Panc1 (cell line): Measurements from ENCODE around the gene HMCN2. TPM values are rescaled to one million over a fixed set of nuclear protein-coding genes. Genes with fewer than 3 reads are reported as not detected.

Experiments used
- ATAC-seq: fragments of 200-7000 bp; cut with Tn5 transposase; 2 replicates; pipeline ENCODE4 v1.9.1; 2020; ENCODE audit warnings: mild to moderate bottlenecking, moderate library complexity
- BruUV-seq: library from RNA; stranded (reverse); fragments of 400-500 nt; replicated peaks from 2 replicates; lab custom pipeline; 2021; lab: Mats Ljungman, UMichigan
- CTCF ChIA-PET: fragments of 300-600 bp; sonication (Branson Sonifier 250); formaldehyde crosslinking; loops from one replicate; lab custom pipeline; 2022; ENCODE audit warnings: antibody characterized with exemption; lab: Charles Lee
- POLR2A ChIA-PET: fragments of 300-600 bp; sonication (Branson Sonifier 250); formaldehyde crosslinking; loops from one replicate; lab custom pipeline; 2022; ENCODE audit warnings: antibody characterized with exemption; lab: Charles Lee
- DNase-seq: peaks from one replicate; pipeline ENCODE4 v3.0.0-alpha.2; 2010; ENCODE audit warnings: low read depth, low spot score
- H3K27ac ChIP-seq: 2 replicates; pipeline ENCODE4 v1.5.1; 2011; ENCODE audit warnings: mild to moderate bottlenecking, low read length, inconsistent platforms
- H3K27me3 ChIP-seq: fragments of 200-500 bp; sonication (Bioruptor generic); 2 replicates; pipeline ENCODE4 v1.6.0; 2014; ENCODE audit warnings: low read length, inconsistent platforms; ENCODE audit not compliant: control insufficient read depth, insufficient read depth
- H3K36me3 ChIP-seq: fragments of 200-500 bp; sonication (Bioruptor generic); 2 replicates; pipeline ENCODE4 v1.5.1; 2014; ENCODE audit warnings: inconsistent platforms, mild to moderate bottlenecking, low read length, moderate library complexity; ENCODE audit not compliant: control insufficient read depth, insufficient read depth
- H3K4me1 ChIP-seq: 2 replicates; pipeline ENCODE4 v1.5.1; 2011; ENCODE audit warnings: inconsistent platforms, mild to moderate bottlenecking, low read length, moderate library complexity; ENCODE audit not compliant: control insufficient read depth, insufficient read depth
- H3K4me3 ChIP-seq, 2 experiments: 2 replicates each; pipeline ENCODE4 v1.5.1; 2011 to 2012; ENCODE audit warnings: low read depth in 2 of 2, low read length in 2 of 2, mild to moderate bottlenecking in 2 of 2, inconsistent platforms in 1 of 2, moderate library complexity in 1 of 2
- H3K9me3 ChIP-seq: fragments of 200-500 bp; sonication (Bioruptor generic); 2 replicates; pipeline ENCODE4 v1.5.1; 2014; ENCODE audit warnings: low read depth, mild to moderate bottlenecking, inconsistent platforms, low read length, moderate library complexity; ENCODE audit not compliant: control insufficient read depth, insufficient read depth
- POLR2AphosphoS5 ChIP-seq: IDR thresholded peaks from 2 replicates; pipeline ENCODE4 v1.6.1; 2012; ENCODE audit warnings: mild to moderate bottlenecking, low read depth, low read length, moderate library complexity
- SIN3A ChIP-seq: IDR thresholded peaks from 2 replicates; pipeline ENCODE4 v1.6.1; 2012; ENCODE audit warnings: low read depth, mild to moderate bottlenecking, low read length, moderate library complexity, borderline replicate concordance; ENCODE audit not compliant: insufficient read depth
- TCF7L2 ChIP-seq: IDR thresholded peaks from 2 replicates; pipeline ENCODE4 v1.6.1; 2011; ENCODE audit warnings: mild to moderate bottlenecking, low read depth, low read length, inconsistent platforms
- in situ Hi-C: cut with HindIII; loops from 2 replicates; pipeline ENCODE4 v1.10.0; 2016; ENCODE audit warnings: low sequenced_read_pairs, low pct_unique_long_range_greater_than_20kb
- intact Hi-C: fragments of 100-400 bp; cut with micrococcal nuclease; formaldehyde crosslinking; loops from one replicate; pipeline ENCODE4 v1.10.0; 2022; ENCODE audit not compliant: unreplicated experiment
- total RNA-seq: library from RNA; stranded (reverse); gene quantifications from one replicate; pipeline ENCODE4 v1.2.1, GENCODE V29; 2021; ENCODE audit not compliant: unreplicated experiment
- TF ChIP-seq, protein P1 (sequence below), 2 experiments: IDR thresholded peaks; 2 replicates each; pipeline ENCODE4 v1.6.1; 2011 to 2012; ENCODE audit warnings: low read depth in 2 of 2, control low read depth in 1 of 2, low read length in 1 of 2, mild to moderate bottlenecking in 1 of 2, moderate library complexity in 1 of 2; ENCODE audit not compliant: insufficient read depth in 1 of 2
- TF ChIP-seq, protein P2 (sequence below): fragments of 450-650 bp; IDR thresholded peaks from 2 replicates; pipeline ENCODE4 v1.5.1; 2017; ENCODE audit warnings: mild to moderate bottlenecking

HMCN2 gene
- total RNA-seq, 1 experiment from 2014 or later, result 0.05 TPM

DNA sequence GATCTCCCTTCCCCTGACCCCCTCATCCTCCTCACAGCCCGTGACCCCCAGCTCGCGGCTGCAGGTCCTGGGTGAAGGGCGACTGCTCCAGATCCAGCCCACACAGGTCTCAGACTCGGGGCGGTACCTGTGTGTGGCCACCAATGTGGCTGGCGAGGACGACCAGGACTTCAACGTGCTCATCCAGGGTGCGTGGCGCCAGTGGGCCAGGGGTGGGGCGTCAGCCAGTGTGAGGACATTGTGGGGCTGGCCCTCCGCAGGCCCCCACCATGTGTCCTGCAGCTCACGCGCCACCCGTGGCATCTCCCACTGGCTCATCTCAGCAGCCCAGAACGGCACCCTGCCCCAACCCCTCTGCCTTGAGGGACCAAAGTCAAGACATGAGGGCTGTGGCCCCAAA lies 112.1 kb downstream of the HMCN2 start:
- TF ChIP-seq POLR2AphosphoS5, result no peak
- in situ Hi-C loops, result no loop called here
- DNase-seq (no peak), ATAC-seq (no peak)
- no peaks in the 10 kb centered on the region for H3K27me3 ChIP-seq
- ChIA-PET POLR2A (no interaction called here), CTCF (no interaction called here)
- H3K27ac ChIP-seq, result no peak overlapping the region
- no peaks in the 10 kb centered on the region for H3K4me1 ChIP-seq
- BruUV-seq, result no TSS peak
- no peak overlapping the region for H3K4me3 ChIP-seq
- no peaks in the 10 kb centered on the region for H3K9me3 ChIP-seq
- intact Hi-C loops, result no loop called here
- H3K36me3 ChIP-seq, result no peaks in the 10 kb centered on the region

DNA sequence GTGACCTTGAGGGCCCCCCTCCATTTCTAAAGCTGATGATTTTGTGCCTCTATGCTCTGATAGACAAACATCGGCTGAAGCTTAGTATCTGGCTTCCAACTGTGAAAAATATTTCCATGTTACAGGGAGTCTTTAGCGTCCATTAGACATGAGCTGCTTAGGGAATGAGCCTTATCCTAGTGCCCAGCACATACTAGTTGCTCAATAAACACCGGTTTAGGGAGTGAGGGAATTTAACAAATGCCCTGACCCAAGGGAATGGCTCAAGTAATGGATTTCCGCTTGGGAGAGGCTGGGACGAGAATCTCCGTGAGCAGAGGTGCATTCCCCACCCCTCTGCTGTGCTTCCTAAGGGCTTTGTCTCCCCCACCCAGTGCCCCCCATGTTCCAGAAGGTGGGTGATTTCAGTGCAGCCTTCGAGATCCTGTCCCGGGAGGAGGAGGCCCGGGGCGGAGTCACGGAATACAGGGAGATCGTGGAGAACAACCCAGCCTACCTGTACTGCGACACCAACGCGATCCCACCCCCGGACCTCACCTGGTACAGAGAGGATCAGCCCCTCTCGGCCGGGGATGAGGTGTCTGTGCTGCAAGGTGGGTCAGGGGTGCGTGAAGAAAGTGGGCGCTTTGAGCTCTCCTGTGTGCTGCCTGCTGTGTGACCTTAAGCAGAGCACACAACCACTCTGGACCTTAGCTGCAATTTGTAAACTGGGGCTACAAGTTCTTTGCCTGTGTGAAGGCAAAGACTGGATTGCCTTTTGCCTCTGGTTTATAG lies 113.5 kb downstream of the HMCN2 start:
- POLR2A ChIA-PET, result no interaction called here
- no peaks in the 10 kb centered on the region for H3K9me3 ChIP-seq
- no peak for DNase-seq
- H3K4me3 ChIP-seq, result no peak overlapping the region
- H3K27me3 ChIP-seq, result no peaks in the 10 kb centered on the region
- ATAC-seq, result no peak
- BruUV-seq, result no TSS peak
- in situ Hi-C loops, result no loop called here
- intact Hi-C loops, result no loop called here
- no peak overlapping the region for H3K27ac ChIP-seq
- CTCF ChIA-PET, result no interaction called here
- no peaks in the 10 kb centered on the region for H3K36me3 ChIP-seq
- no peaks in the 10 kb centered on the region for H3K4me1 ChIP-seq
- no peak for TF ChIP-seq POLR2AphosphoS5
- TF ChIP-seq, protein P1, sequence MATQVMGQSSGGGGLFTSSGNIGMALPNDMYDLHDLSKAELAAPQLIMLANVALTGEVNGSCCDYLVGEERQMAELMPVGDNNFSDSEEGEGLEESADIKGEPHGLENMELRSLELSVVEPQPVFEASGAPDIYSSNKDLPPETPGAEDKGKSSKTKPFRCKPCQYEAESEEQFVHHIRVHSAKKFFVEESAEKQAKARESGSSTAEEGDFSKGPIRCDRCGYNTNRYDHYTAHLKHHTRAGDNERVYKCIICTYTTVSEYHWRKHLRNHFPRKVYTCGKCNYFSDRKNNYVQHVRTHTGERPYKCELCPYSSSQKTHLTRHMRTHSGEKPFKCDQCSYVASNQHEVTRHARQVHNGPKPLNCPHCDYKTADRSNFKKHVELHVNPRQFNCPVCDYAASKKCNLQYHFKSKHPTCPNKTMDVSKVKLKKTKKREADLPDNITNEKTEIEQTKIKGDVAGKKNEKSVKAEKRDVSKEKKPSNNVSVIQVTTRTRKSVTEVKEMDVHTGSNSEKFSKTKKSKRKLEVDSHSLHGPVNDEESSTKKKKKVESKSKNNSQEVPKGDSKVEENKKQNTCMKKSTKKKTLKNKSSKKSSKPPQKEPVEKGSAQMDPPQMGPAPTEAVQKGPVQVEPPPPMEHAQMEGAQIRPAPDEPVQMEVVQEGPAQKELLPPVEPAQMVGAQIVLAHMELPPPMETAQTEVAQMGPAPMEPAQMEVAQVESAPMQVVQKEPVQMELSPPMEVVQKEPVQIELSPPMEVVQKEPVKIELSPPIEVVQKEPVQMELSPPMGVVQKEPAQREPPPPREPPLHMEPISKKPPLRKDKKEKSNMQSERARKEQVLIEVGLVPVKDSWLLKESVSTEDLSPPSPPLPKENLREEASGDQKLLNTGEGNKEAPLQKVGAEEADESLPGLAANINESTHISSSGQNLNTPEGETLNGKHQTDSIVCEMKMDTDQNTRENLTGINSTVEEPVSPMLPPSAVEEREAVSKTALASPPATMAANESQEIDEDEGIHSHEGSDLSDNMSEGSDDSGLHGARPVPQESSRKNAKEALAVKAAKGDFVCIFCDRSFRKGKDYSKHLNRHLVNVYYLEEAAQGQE (IDR thresholded peaks at IDR 0.05; ENCODE audit: insufficient read depth in 1 of 2, low read depth in 2 of 2, low read length in 1 of 2), result no peak
- TF ChIP-seq SIN3A, result no peak
- no peak for TF ChIP-seq TCF7L2
- TF ChIP-seq, protein P2, sequence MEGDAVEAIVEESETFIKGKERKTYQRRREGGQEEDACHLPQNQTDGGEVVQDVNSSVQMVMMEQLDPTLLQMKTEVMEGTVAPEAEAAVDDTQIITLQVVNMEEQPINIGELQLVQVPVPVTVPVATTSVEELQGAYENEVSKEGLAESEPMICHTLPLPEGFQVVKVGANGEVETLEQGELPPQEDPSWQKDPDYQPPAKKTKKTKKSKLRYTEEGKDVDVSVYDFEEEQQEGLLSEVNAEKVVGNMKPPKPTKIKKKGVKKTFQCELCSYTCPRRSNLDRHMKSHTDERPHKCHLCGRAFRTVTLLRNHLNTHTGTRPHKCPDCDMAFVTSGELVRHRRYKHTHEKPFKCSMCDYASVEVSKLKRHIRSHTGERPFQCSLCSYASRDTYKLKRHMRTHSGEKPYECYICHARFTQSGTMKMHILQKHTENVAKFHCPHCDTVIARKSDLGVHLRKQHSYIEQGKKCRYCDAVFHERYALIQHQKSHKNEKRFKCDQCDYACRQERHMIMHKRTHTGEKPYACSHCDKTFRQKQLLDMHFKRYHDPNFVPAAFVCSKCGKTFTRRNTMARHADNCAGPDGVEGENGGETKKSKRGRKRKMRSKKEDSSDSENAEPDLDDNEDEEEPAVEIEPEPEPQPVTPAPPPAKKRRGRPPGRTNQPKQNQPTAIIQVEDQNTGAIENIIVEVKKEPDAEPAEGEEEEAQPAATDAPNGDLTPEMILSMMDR, result no peak

DNA sequence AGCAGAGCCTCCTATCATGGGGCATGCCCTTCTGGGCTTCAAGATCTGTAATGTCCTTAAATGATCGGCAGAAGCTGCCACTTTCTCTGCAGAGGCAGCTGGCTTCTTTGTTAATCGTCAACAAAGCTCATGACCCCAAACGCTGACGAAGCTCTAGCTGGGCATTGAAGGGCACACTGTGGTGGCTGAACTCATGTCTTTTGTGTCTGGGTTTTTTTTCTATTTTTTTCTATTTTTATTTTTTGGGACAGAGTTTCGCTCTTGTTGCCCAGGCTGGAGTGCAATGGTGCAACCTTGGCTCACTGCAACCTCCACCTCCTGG lies 114.0 kb downstream of the HMCN2 start:
- DNase-seq, result no peak
- intact Hi-C loops, result no loop called here
- TF ChIP-seq POLR2AphosphoS5 (no peak), TCF7L2 (no peak), SIN3A (no peak)
- TF ChIP-seq, protein P2, result no peak
- TF ChIP-seq, protein P1 (IDR thresholded peaks at IDR 0.05; ENCODE audit: insufficient read depth in 1 of 2, low read depth in 2 of 2, low read length in 1 of 2), result no peak
- H3K4me1 ChIP-seq, result no peaks in the 10 kb centered on the region
- POLR2A ChIA-PET, result no interaction called here
- BruUV-seq, result no TSS peak
- no peaks in the 10 kb centered on the region for H3K27me3 ChIP-seq
- H3K4me3 ChIP-seq, result no peak overlapping the region
- H3K36me3 ChIP-seq, result no peaks in the 10 kb centered on the region
- no peak for ATAC-seq
- H3K27ac ChIP-seq, result no peak overlapping the region
- CTCF ChIA-PET, result no interaction called here
- no peaks in the 10 kb centered on the region for H3K9me3 ChIP-seq
- in situ Hi-C loops, result no loop called here
